HAP-1 (cell line): Measurements from ENCODE around the gene CCDC183.

Experiments
- DNase-seq, 2 experiments: peaks; one replicate each; pipeline ENCODE4 v3.0.0-alpha.2; 2016 to 2020; ENCODE audit warnings: low spot score in 2 of 2
- H3K27me3 ChIP-seq: fragments of 250-450 bp; sonication (Bioruptor Pico); 2 replicates; pipeline ENCODE4 v1.5.1; 2020; ENCODE audit warnings: low read depth, mild to moderate bottlenecking, moderate library complexity
- H3K36me3 ChIP-seq: fragments of 250-450 bp; sonication (Bioruptor Pico); replicated peaks from 2 replicates; pipeline ENCODE4 v1.5.1; 2020; ENCODE audit warnings: mild to moderate bottlenecking
- H3K4me1 ChIP-seq: fragments of 250-450 bp; sonication (Bioruptor Pico); 2 replicates; pipeline ENCODE4 v1.5.1; 2020; ENCODE audit warnings: mild to moderate bottlenecking
- H3K4me3 ChIP-seq: fragments of 250-450 bp; sonication (Bioruptor Pico); 2 replicates; pipeline ENCODE4 v1.5.1; 2020; ENCODE audit warnings: mild to moderate bottlenecking, moderate library complexity
- H3K9me3 ChIP-seq: fragments of 250-450 bp; sonication (Bioruptor Pico); 2 replicates; pipeline ENCODE4 v1.5.1; 2020; ENCODE audit warnings: mild to moderate bottlenecking, moderate library complexity
- in situ Hi-C: fragments of 300-500 bp; cut with MboI; formaldehyde crosslinking; loops from 3 replicates; pipeline ENCODE4 v1.14.3; 2020; ENCODE audit warnings: low sequenced_read_pairs, inconsistent platforms, mixed read lengths

CCDC183 gene

DNA sequence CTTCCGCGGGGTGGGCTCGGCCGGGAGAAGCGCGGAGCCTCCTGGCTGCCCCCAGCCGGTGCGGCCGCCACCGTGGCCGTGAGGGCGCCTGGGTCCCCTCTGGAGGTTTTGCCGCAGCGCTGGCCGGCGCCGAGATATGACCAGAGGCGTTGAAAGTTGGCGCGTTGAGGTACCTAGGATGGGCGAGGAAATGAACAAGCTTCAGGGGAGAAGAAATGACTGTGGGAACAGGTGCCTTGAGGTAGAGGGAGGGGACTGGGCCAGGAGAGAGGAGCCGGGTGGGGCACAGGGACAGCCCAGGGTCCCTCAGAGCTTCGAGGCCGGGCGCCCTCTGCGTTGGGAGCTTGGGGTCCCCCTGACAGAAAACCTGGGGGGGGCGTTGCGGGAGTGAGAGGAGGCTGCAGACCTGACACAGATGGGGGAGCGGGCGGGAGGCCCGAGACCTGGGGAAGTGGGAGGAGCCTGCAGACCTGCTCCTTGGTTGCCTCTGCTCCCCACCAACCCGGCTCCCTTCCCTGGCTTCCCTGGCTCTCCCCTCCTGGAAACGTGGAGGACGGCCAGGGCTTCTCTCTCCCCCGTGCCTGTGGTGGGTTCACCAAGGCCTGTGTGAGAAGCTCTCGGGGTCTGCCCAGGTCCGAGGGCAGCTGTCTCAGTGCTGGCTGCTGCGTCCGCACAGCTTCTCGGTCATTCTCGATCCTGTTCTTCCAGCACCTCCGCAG lies 25.8 kb downstream of the CCDC183 start:
- DNase-seq: no peak
- peaks cover 29% of the 10 kb centered on the region for H3K36me3 ChIP-seq
- no peak overlapping the region for H3K4me3 ChIP-seq
- H3K9me3 ChIP-seq: no peaks in the 10 kb centered on the region
- no peaks in the 10 kb centered on the region for H3K27me3 ChIP-seq
- in situ Hi-C loops: no loop called here
- no peaks in the 10 kb centered on the region for H3K4me1 ChIP-seq

GRCh38 chr9:136823136-136824046 lies 27.3 kb downstream of the CCDC183 start:
- Histone ChIP-seq H3K27me3 (no peaks in the 10 kb centered on the region), H3K36me3 (peaks cover 40% of the 10 kb centered on the region), H3K4me1 (no peaks in the 10 kb centered on the region), H3K9me3 (no peaks in the 10 kb centered on the region), H3K4me3 (no peak overlapping the region)
- in situ Hi-C loops: no loop called here
- no peak for DNase-seq

DNA sequence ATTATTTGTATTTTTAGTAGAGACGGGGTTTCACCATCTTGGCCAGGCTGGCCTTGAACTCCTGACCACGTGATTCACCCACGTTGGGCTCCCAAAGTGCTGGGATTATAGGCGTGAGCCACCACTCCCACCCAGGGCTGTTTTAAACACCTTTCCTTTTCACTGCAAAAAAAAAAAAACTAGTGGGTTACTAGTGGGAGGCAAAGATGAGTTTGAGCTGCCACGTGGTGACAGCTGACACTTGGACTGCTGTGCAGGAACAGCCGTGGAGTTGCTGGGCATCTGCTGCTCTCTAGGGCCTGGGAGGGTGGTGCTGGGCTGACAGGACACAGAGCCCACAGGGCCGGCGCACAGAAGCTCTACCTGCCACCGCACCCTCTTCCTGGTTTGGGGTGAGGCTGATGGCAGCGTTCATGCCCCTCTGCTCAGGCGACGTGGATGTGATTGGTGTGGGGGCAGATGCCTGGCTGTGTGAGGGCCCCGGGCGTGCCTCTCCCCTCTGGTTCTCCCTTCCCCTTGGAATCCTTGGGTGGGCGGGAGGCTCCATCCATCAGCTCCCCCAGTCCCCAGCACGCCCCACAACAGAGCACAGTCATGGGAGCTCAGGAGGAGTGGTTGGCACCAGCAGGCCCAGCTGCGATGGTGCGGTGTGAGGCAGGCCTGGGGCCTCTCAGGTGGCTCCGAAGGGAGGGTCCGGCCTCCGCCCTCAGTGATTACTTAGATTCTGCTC lies 28.5 kb downstream of the CCDC183 start:
- no peak for DNase-seq
- peaks cover 53% of the 10 kb centered on the region for H3K36me3 ChIP-seq
- in situ Hi-C loops: no loop called here
- H3K4me1 ChIP-seq: no peaks in the 10 kb centered on the region
- no peaks in the 10 kb centered on the region for H3K9me3 ChIP-seq
- no peak overlapping the region for H3K4me3 ChIP-seq
- H3K27me3 ChIP-seq: no peaks in the 10 kb centered on the region

DNA sequence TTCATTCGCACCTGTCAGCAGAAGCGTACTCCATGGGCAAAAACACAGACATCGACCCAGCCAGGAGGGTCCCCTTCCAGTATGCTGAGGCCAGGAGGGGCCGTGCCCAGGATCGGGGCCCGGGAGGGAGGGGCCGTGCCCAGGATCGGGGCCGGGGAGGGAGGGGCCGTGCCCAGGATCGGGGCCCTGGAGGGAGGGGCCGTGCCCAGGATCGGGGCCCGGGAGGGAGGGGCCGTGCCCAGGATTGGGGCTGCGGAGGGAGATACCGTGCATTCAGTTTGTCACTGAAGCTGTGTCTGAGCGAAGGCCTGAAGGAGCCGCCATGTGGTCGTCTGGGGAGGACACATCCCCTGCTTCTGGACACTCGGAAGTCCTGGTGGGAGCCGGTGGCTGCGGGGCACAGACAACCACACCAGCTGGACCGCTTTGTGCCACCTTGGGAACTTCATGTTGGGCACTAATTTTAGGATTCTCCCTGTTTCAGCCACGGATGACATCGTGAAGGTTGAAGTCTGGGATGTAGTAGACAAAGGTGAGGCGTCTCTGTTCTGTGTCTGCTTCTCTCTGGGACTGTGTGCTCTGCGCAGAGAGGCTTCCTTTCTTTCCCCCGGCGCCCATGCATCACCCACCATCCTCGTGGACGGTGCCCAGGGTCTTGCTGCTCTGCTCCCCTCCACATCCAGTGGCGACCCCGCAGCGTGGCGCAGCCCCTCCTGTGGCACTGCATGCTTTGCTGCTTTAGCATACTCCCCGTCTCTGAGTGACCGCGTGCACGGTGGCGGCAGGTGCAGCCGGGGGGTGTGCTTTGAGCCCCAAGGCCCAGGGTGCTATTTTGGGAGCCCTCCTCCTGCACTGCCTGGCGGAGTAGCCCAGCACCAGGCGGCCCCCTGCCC lies 29.4 kb downstream of the CCDC183 start:
- Histone ChIP-seq H3K4me1 (no peaks in the 10 kb centered on the region), H3K36me3 (peaks cover 62% of the 10 kb centered on the region), H3K4me3 (no peak overlapping the region), H3K9me3 (no peaks in the 10 kb centered on the region), H3K27me3 (no peaks in the 10 kb centered on the region)
- no peak for DNase-seq
- in situ Hi-C loops: no loop called here

DNA sequence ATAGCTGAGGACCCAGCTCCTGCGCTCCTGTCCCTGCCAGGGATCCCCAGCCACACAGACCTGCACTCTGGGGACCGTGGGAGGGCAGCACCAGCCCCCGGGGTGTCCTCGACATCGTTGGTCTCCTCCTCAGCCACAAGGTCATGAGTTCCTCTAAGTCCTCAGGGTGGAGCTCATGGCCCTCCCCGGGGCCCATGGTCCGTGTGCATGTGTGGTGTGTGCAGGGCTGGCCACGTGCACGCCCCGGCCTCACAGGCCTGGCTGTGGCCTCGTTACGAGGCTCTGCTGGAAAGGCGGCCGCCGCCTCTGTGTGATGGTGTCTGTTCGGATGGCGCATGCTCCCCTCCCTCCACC lies 30.0 kb downstream of the CCDC183 start:
- H3K4me1 ChIP-seq: no peaks in the 10 kb centered on the region
- H3K27me3 ChIP-seq: no peaks in the 10 kb centered on the region
- no peak for DNase-seq
- peaks cover 68% of the 10 kb centered on the region for H3K36me3 ChIP-seq
- H3K9me3 ChIP-seq: no peaks in the 10 kb centered on the region
- in situ Hi-C loops: no loop called here
- H3K4me3 ChIP-seq: no peak overlapping the region

- Histone ChIP-seq H3K27me3 (no peaks in the 10 kb centered on the region), H3K9me3 (no peaks in the 10 kb centered on the region), H3K4me3 (no peak overlapping the region), H3K4me1 (no peaks in the 10 kb centered on the region), H3K36me3 (peaks cover 76% of the 10 kb centered on the region)
- DNase-seq: no peak
- in situ Hi-C loops: no loop called here
Observed at GRCh38 chr9:136826703-136827582, 30.8 kb downstream of the CCDC183 start.

GRCh38 chr9:136827794-136828473 lies 31.8 kb downstream of the CCDC183 start:
- DNase-seq: no peak
- Histone ChIP-seq H3K27me3 (no peaks in the 10 kb centered on the region), H3K4me1 (no peaks in the 10 kb centered on the region), H3K4me3 (no peak overlapping the region), H3K36me3 (peaks cover 82% of the 10 kb centered on the region), H3K9me3 (no peaks in the 10 kb centered on the region)
- in situ Hi-C loops: no loop called here

DNA sequence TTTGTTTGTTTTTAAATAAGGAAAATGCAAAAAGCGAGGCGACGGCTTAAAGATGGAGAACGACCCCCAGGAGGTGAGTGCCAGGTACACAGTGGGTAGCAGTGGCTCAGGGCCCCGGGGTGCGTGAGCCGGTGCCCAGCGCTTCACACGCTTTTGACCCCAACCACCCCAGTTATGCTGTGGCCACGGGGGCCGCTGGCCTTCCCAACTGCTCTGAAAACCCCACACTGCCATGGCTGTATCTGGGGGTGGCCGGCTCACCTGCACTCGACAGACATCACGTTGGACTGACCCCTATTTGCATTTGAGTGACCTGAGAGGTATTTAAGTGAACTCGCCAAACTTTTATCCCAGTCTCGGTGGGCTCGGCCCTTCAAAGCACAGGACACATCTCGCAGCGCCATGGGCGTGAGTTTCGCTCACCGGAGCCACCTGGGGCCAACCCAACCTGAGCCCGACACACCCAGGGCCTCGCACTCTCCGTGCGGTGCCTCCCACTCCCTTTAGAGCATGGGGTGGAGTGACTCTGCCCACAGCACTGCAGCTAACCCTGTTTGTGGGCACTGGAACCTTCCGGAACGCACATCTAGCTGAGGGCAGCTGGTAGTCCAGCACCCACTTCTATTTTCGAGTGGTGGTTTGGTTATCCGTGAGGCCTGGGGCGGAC lies 32.5 kb downstream of the CCDC183 start:
- no peak overlapping the region for H3K4me3 ChIP-seq
- no peaks in the 10 kb centered on the region for H3K27me3 ChIP-seq
- H3K4me1 ChIP-seq: no peaks in the 10 kb centered on the region
- H3K9me3 ChIP-seq: no peaks in the 10 kb centered on the region
- in situ Hi-C loops: no loop called here
- DNase-seq: no peak
- peaks cover 78% of the 10 kb centered on the region for H3K36me3 ChIP-seq

DNA sequence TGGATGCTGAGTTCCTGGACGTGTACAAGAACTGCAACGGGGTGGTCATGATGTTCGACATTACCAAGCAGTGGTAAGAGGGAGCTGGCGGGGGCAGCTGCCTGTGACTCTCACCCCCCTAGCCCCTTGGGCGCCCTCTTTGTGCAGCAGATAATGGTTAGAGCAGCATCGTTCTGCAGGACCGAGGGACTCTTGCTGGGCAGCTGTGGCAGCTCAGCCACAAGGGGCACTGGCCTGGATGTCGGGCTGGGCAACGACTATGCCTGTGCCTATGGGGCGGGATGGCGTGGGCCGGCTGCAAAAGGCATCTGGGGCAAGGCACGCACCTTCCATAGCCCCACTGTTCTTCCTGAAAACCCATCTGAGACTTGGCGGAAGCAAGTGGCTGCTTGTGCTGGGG lies 33.3 kb downstream of the CCDC183 start:
- no peak for DNase-seq
- no peaks in the 10 kb centered on the region for H3K27me3 ChIP-seq
- in situ Hi-C loops: no loop called here
- no peak overlapping the region for H3K4me3 ChIP-seq
- H3K9me3 ChIP-seq: no peaks in the 10 kb centered on the region
- peaks cover 77% of the 10 kb centered on the region for H3K36me3 ChIP-seq
- no peaks in the 10 kb centered on the region for H3K4me1 ChIP-seq

DNA sequence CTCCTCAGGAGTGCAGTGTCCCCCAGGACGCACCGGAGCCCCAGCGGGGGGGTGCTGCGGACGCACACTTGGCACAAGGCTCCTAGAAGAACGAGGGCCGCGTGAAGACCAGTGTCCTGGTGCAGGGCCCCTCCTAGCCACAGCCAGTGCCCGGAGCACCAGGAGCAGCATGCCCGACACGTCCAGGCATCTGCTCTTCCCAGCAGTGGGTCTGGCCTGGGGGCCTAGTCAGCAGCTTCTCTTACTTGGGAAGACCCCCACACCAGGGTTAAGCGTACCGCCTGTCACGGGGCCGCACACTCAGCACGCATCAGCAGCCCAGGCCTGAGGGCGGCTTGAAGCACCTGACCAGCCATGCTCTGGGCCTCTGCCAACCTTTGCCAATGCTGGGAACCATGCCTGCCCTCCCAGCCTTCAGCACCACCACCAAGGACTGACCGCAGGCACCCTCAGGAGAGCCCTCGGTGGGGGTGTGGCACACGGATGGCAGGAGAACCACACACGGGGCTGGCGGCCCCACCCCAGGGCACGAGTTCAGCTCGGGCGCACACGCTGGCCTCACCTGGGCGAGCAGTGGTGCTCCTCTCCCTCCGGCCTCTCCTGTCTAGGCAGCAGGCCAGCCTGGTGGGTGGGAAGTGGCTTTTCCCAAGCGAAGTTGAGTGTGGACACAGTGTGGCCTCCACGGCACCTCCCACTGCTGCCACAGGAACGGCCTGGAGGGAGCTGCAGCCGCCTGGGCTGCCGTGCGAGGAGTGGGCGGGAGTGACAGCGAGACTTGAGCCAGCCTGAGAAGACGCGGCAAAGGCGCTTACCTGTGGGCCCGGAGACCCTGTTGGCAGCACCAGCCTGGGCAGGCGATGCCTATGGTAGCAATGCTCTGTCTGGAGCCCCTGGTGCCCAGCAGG lies 34.1 kb downstream of the CCDC183 start:
- no peak for DNase-seq

More for the DNA sequence above, 34.1 kb downstream of the CCDC183 start:
- H3K4me3 ChIP-seq: no peak overlapping the region
- in situ Hi-C loops: no loop called here
- H3K36me3 ChIP-seq: peaks cover 71% of the 10 kb centered on the region
- no peaks in the 10 kb centered on the region for H3K9me3 ChIP-seq
- H3K4me1 ChIP-seq: no peaks in the 10 kb centered on the region
- no peaks in the 10 kb centered on the region for H3K27me3 ChIP-seq
